GM21367 (cell line): ENCODE measurements around the gene CXCR5.

Experiments used
- ATAC-seq: cut with Tn5 transposase; IDR thresholded peaks from one replicate; pipeline ENCODE4 v1.9.1; 2021; ENCODE audit not compliant: unreplicated experiment

CXCR5 gene

GRCh38 chr11:118873804-118874203, 9.9 kb upstream of the CXCR5 start:
- no peak for ATAC-seq

GRCh38 chr11:118876286-118876685, 7.4 kb upstream of the CXCR5 start:
- ATAC-seq, result no peak

DNA sequence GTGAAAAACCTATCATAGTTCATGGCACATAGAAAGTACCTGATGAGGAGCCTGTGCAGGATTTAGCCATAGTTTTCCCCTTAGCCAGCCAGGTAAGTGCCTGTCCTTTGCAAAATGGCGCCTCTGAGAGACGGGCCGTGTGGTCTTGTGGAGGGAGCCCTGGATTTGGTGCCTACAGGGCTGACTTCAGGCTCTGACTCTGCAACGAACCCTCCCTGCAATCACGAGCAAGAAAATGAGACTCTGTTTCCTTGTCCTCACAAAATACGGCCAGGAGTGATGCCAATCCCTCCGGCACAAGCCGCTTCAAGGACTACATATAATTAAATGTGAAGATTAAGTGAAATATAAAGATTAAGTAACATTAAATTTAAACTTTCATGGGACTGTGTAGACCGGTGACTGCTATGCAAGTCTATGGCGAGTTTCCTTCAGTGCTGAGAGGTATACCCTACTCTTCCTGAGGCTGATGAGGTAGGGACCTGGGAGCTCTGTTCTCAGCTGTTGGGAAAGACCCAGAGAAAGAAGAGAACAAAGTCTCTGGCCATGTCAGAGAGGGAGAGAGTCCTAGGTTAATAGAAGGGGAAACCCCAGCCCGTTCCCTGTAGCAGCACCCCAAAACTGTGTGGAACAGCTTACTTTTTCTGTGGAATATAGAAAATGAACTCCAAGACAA, 6.1 kb upstream of the CXCR5 start:
- ATAC-seq, result no peak

DNA sequence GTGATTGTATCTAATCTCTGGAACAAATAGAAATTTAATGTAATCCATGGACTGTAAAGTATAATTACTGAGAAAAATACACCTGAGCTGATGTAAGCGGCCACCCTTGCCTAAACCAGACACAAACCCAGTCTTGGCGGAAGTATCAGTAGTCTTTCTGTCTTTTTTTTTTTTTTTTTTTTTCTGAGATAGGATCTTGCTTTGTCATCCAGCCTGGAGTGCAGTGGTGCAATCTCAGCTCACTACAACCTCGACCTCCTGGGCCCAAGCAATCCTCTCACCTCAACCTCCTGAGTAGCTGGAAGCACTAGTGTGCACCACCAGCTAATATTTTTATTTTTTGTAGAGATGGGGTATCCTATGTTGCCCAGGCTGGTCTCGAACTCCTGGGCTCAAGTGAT, 5.5 kb upstream of the CXCR5 start:
- no peak for ATAC-seq

- no peak for ATAC-seq
These were observed 2.5 kb upstream of the CXCR5 start for GRCh38 chr11:118881228-118881627.

GRCh38 chr11:118882491-118882890, 1.2 kb upstream of the CXCR5 start:
- no peak for ATAC-seq

DNA sequence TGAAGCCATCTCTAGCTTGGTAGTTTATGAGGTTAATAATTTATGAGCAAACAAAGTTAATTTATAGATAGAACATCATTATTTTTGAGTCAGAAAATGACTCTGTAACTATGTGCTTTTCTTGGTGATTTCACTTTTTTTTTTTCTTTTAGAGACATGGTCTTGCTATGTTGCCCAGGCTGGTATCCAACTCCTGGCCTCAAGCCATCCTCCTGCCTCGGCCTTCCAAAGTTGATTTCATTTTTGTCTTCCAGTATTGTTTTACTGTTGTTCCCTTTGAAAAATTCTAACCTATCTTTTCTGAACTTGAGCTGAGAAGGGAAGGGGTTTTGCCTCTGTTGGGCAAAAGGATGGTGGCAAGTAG, 706 bp upstream of the CXCR5 start:
- ATAC-seq, result no peak

- ATAC-seq, result no peak
These were observed 1.2 kb downstream of the CXCR5 start for GRCh38 chr11:118884875-118885274.

DNA sequence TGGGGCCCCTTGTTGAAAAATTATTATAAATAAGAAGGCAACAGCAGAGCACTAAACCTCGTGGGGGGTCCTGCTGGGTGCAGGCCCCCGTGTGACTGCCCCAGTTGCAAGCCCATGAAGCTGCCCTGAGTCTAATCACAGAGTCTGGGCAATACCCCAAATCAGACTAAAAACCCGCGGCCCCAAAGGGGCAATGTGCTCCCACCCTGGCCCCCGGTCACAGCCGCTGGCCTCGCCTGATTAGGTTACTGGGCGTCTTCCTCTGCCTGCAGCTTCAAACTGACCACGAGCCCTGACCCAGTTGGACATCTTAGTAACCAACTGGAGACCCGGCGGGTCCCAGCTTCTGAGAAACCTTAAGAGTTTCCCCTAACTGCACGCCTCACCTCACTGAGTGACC, 1.6 kb downstream of the CXCR5 start:
- ATAC-seq, result no peak

DNA sequence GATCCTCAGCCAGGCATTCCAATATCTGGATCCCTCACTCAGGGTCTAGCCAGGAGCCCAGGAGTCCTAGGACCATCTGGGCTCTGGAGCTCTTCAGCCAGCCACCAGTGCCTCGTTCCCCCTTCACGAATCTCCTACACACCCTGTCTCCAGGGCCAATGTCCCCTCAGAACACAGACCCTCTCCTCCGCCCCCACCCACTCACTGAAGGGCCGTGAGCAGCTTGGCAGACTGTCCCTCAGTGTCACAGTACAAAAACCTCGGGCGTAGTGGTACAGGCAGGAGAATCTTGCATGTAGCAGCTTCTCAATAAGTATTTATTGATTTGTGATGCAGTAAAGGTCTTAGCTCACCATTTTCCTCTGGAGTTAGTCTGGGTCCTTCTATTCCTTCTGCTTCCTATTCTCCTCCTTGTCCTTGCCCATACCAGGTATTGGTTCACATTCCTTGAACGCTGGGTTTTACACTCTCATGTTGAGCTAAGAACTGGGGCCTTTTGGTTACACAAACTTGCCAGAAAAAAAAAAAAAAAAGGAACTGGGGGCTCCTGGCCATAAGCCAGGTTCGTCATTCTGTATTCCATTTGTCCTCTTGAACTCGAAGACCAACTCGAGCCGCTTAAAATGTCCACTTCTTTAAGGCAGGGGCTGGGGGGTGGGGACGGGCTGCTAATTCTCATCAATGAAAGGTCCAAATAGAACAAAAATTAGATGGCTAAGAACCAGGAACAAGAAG, 2.3 kb downstream of the CXCR5 start:
- no peak for ATAC-seq

DNA sequence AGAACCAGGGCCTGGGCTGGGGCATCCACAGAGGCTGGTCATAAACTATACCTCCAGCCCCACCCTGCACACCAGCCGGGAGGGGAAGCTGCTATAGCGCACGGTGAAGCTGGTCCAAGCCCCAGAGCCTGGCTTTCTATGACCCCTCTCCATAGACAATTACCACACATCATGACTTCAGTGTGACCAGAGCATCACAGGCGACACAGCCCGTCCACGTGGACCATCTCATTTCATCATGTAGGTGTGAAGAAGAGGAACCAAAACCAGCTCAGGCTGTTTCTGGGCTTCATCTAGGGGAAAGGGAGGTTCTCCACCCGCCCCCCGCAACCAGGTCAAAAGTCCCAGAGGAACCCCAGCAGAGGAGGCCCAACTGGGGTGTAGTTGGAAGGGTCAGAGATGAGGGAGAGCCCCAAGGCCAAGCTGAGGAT, 3.0 kb downstream of the CXCR5 start:
- ATAC-seq, result no peak

- no peak for ATAC-seq
These were observed 3.5 kb downstream of the CXCR5 start for GRCh38 chr11:118887206-118887605.

DNA sequence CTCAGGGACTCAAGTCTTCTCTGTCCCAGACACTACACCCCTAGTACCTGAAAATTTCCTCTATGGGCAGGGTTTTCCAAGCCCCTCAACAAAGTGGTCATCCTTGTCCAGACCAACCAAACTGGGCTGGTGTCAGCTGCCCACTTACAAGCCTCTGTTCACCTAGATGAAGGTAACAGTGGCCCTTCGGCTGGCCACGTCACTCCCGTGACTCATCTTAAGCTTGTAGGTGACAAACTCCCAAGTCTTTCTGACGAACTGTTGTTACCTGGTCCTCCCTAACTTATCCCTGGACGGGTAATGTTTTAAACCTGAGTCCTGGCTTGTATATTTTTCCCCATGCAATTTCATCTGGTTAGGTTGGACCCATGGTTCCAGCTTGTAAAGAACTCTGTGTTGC, 4.7 kb downstream of the CXCR5 start:
- no peak for ATAC-seq

- ATAC-seq, result no peak
These were observed 6.1 kb downstream of the CXCR5 start for GRCh38 chr11:118889797-118890196.

DNA sequence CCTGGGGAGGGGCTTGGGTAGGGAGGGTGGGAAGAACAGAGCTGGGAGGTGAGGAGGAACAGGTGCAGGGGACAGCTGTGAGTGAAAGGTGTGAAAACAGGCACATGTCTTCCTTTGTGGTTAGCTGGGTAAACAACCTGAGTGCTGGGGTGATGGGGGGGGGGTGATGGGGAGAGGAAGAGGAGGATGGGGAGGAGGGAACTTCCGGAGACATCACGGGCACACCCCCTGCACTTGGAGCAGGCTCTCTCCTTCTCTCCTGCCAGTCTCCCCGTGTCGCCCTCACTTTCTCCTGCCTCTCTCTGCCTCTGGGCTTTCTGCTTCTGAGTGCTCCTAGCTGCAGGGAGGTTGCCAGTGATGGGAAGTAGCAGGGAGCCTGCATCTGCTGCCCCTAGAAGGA, 8.8 kb downstream of the CXCR5 start:
- ATAC-seq, result no peak

DNA sequence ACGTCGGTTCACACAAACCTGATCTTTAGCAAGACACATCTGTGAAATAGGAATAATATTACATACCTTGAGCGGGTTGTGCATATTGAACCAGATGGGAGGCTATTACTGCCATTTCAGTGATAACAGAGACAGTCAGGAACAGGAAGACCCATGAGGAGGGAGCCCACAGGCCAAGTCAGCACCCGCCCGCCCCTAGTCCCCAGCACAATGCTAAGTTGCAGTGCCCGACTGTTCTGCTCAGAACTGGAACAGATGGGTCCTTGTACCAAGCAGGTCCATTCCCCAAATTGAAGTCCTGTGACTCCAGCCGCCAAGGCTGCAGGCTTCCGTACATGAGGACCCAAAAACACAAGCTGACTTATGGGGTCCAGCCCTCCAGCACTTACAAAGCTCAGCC, 9.3 kb downstream of the CXCR5 start:
- ATAC-seq, result no peak

DNA sequence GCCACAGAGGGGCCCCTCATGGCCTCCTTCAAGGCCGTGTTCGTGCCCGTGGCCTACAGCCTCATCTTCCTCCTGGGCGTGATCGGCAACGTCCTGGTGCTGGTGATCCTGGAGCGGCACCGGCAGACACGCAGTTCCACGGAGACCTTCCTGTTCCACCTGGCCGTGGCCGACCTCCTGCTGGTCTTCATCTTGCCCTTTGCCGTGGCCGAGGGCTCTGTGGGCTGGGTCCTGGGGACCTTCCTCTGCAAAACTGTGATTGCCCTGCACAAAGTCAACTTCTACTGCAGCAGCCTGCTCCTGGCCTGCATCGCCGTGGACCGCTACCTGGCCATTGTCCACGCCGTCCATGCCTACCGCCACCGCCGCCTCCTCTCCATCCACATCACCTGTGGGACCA, 10.0 kb downstream of the CXCR5 start:
- no peak for ATAC-seq

- no peak for ATAC-seq
These were observed 10.5 kb downstream of the CXCR5 start for GRCh38 chr11:118894192-118894591.

DNA sequence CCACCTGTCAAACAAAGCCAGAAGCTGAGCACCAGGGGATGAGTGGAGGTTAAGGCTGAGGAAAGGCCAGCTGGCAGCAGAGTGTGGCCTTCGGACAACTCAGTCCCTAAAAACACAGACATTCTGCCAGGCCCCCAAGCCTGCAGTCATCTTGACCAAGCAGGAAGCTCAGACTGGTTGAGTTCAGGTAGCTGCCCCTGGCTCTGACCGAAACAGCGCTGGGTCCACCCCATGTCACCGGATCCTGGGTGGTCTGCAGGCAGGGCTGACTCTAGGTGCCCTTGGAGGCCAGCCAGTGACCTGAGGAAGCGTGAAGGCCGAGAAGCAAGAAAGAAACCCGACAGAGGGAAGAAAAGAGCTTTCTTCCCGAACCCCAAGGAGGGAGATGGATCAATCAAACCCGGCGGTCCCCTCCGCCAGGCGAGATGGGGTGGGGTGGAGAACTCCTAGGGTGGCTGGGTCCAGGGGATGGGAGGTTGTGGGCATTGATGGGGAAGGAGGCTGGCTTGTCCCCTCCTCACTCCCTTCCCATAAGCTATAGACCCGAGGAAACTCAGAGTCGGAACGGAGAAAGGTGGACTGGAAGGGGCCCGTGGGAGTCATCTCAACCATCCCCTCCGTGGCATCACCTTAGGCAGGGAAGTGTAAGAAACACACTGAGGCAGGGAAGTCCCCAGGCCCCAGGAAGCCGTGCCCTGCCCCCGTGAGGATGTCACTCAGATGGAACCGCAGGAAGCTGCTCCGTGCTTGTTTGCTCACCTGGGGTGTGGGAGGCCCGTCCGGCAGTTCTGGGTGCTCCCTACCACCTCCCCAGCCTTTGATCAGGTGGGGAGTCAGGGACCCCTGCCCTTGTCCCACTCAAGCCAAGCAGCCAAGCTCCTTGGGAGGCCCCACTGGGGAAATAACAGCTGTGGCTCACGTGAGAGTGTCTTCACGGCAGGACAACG, 11.7 kb downstream of the CXCR5 start:
- no peak for ATAC-seq

GRCh38 chr11:118896472-118896913, 12.8 kb downstream of the CXCR5 start:
- no peak for ATAC-seq

- ATAC-seq, result no peak
These were observed 13.4 kb downstream of the CXCR5 start for GRCh38 chr11:118896921-118897591.
